KMS-11 (cell line): ENCODE results near the gene ASH1L.

Experiments
- H2AFZ ChIP-seq: fragments of 200-600 bp; sonication (generic); 2 replicates; pipeline ENCODE4 v1.6.1; 2016; ENCODE audit warnings: antibody characterized with exemption, mixed run types, low read depth
- H3K27ac ChIP-seq: fragments of 200-600 bp; sonication (generic); 2 replicates; pipeline ENCODE4 v1.6.1; 2016; ENCODE audit warnings: mild to moderate bottlenecking, mixed run types
- H3K27me3 ChIP-seq: fragments of 200-600 bp; sonication (generic); 2 replicates; pipeline ENCODE4 v1.6.1; 2017; ENCODE audit warnings: mild to moderate bottlenecking, low read depth, mixed run types, moderate library complexity; ENCODE audit not compliant: insufficient read depth
- H3K36me3 ChIP-seq: fragments of 200-600 bp; sonication (generic); 2 replicates; pipeline ENCODE4 v1.6.1; 2017; ENCODE audit warnings: mild to moderate bottlenecking, mixed run types; ENCODE audit not compliant: insufficient read depth
- H3K4me1 ChIP-seq: fragments of 200-600 bp; sonication (generic); 2 replicates; pipeline ENCODE4 v1.6.1; 2016; ENCODE audit warnings: mild to moderate bottlenecking, low read depth, mixed run types; ENCODE audit not compliant: poor library complexity, severe bottlenecking
- H3K4me2 ChIP-seq: fragments of 200-600 bp; sonication (generic); 2 replicates; pipeline ENCODE4 v1.7.0; 2016; ENCODE audit warnings: mild to moderate bottlenecking, mixed run types
- H3K4me3 ChIP-seq: fragments of 200-600 bp; sonication (generic); IDR thresholded peaks from 2 replicates; pipeline ENCODE4 v1.6.1; 2017; ENCODE audit warnings: low read depth, low read length, mixed read lengths; ENCODE audit not compliant: insufficient read depth
- H3K79me2 ChIP-seq: fragments of 200-600 bp; sonication (generic); 2 replicates; pipeline ENCODE4 v1.6.1; 2016; ENCODE audit warnings: low read depth, mixed run types; ENCODE audit not compliant: insufficient read depth
- H3K9ac ChIP-seq: fragments of 200-600 bp; sonication (generic); 2 replicates; pipeline ENCODE4 v1.6.1; 2016; ENCODE audit warnings: mild to moderate bottlenecking, mixed run types
- H4K20me1 ChIP-seq: fragments of 200-600 bp; sonication (generic); 2 replicates; pipeline ENCODE4 v1.6.1; 2016; ENCODE audit warnings: mild to moderate bottlenecking, mixed run types; ENCODE audit not compliant: insufficient read depth
- CTCF ChIP-seq: fragments of 200-600 bp; sonication (generic); conservative IDR thresholded peaks from 2 replicates; pipeline ENCODE4 v1.6.1; 2017; ENCODE audit warnings: low read depth, mild to moderate bottlenecking, antibody characterized with exemption, low read length, moderate library complexity, mixed read lengths

Gene ASH1L

GRCh38 chr1:155313261-155313660 lies 249.3 kb downstream of the ASH1L start:
- H4K20me1 ChIP-seq, result no peaks in the 10 kb centered on the region
- H3K9ac ChIP-seq, result no peak overlapping the region
- H3K79me2 ChIP-seq, result peaks cover 38% of the 10 kb centered on the region
- no peaks in the 10 kb centered on the region for H3K27me3 ChIP-seq
- H3K4me1 ChIP-seq, result peaks cover 13% of the 10 kb centered on the region
- H2AFZ ChIP-seq, result no peak overlapping the region
- TF ChIP-seq CTCF, result no peak
- H3K36me3 ChIP-seq, result peaks cover 6% of the 10 kb centered on the region; the same call in 1 of the 2 replicates
- H3K27ac ChIP-seq, result no peak overlapping the region
- no peak overlapping the region for H3K4me3 ChIP-seq
- no peak overlapping the region for H3K4me2 ChIP-seq

GRCh38 chr1:155309423-155310021 lies 253.1 kb downstream of the ASH1L start:
- H4K20me1 ChIP-seq, result no peaks in the 10 kb centered on the region
- H3K4me3 ChIP-seq, result peak overlapping the region; percentile 97
- peak overlapping the region; percentile 83 for H3K9ac ChIP-seq
- peaks cover 38% of the 10 kb centered on the region for H3K79me2 ChIP-seq
- TF ChIP-seq CTCF, result no peak
- H3K4me1 ChIP-seq, result peaks cover 23% of the 10 kb centered on the region
- H3K27ac ChIP-seq, result peak overlapping the region; percentile 62
- H3K27me3 ChIP-seq, result no peaks in the 10 kb centered on the region
- H3K36me3 ChIP-seq, result peaks cover 6% of the 10 kb centered on the region; the same call in 1 of the 2 replicates
- H2AFZ ChIP-seq, result peak overlapping the region; percentile 57
- peak overlapping the region; percentile 76 for H3K4me2 ChIP-seq

GRCh38 chr1:155308493-155309422 lies 253.8 kb downstream of the ASH1L start, which contains the start of gene FDPS:
Gene FDPS, plus strand, starts transcription at chr1:155308866. Its CDS starts 924 bp downstream, at chr1:155309790.
- H3K27me3 ChIP-seq, result no peaks in the 10 kb centered on the region
- TF ChIP-seq CTCF, result no peak
- H3K36me3 ChIP-seq, result peaks cover 6% of the 10 kb centered on the region; the same call in 1 of the 2 replicates
- H3K27ac ChIP-seq, result peak within 1 kb of the TSS; percentile 62
- peak within 1 kb of the TSS; percentile 97 for H3K4me3 ChIP-seq
- peaks cover 38% of the 10 kb centered on the region for H3K79me2 ChIP-seq
- no peaks in the 10 kb centered on the region for H4K20me1 ChIP-seq
- peak within 1 kb of the TSS; percentile 57 for H2AFZ ChIP-seq
- peaks cover 23% of the 10 kb centered on the region for H3K4me1 ChIP-seq
- peak within 1 kb of the TSS; percentile 83 for H3K9ac ChIP-seq
- peak within 1 kb of the TSS; percentile 76 for H3K4me2 ChIP-seq

GRCh38 chr1:155307247-155307740 lies 255.3 kb downstream of the ASH1L start:
- TF ChIP-seq CTCF, result peak; percentile 48; the same call in 1 of the 2 replicates
- Histone ChIP-seq H3K27me3 (no peaks in the 10 kb centered on the region), H2AFZ (no peak overlapping the region), H3K36me3 (0 out of 2 replicates have a peak, but pooled peaks cover 3% of the 10 kb centered on the region), H3K27ac (no peak overlapping the region; the same call in 1 of the 2 replicates), H3K9ac (no peak overlapping the region), H3K4me3 (no peak overlapping the region), H4K20me1 (no peaks in the 10 kb centered on the region), H3K4me2 (peak overlapping the region; percentile 44; the same call in 1 of the 2 replicates), H3K79me2 (peaks cover 31% of the 10 kb centered on the region), H3K4me1 (peaks cover 23% of the 10 kb centered on the region)
